Activated CD4-positive, alpha-beta T cell treated with anti-CD3 and anti-CD28 coated beads for 4 hours (primary cell): ENCODE data around the gene AFDN.
A peak's percentile ranks its signal among the peaks of the same experiment; 100 is the strongest.

Experiments
- DNase-seq, 2 donors: peaks; one replicate each; pipeline ENCODE4 v3.0.0-alpha.2; 2020

Gene AFDN

GRCh38 chr6:167820681-167821080, 6.0 kb upstream of the AFDN start:
- no peak for DNase-seq

- no peak for DNase-seq
These were observed 1.9 kb upstream of the AFDN start for GRCh38 chr6:167824591-167825331.

- DNase-seq: peak; percentile 17 to 22
These were observed 1.1 kb upstream of the AFDN start for GRCh38 chr6:167825332-167826229.

- DNase-seq: peak; percentile 58 to 65
These were observed 348 bp upstream of the AFDN start for GRCh38 chr6:167826230-167826895.

GRCh38 chr6:167827583-167828324, 1.0 kb downstream of the AFDN start:
- peak; percentile 16 to 29 for DNase-seq

GRCh38 chr6:167828325-167828956, 1.7 kb downstream of the AFDN start:
- DNase-seq: no peak

GRCh38 chr6:167829513-167829912, 2.8 kb downstream of the AFDN start:
- DNase-seq: no peak

- DNase-seq: no peak
These were observed 4.6 kb downstream of the AFDN start for GRCh38 chr6:167831281-167831828.

- DNase-seq: no peak
These were observed 6.0 kb downstream of the AFDN start for GRCh38 chr6:167832497-167833395.

- no peak for DNase-seq
These were observed 6.7 kb downstream of the AFDN start for GRCh38 chr6:167833396-167833763.

- no peak for DNase-seq
These were observed 8.5 kb downstream of the AFDN start for GRCh38 chr6:167835260-167835659.

GRCh38 chr6:167836721-167837120, 10.0 kb downstream of the AFDN start:
- DNase-seq: no peak

- DNase-seq: no peak
These were observed 11.6 kb downstream of the AFDN start for GRCh38 chr6:167838207-167838748.

- DNase-seq: no peak
These were observed 12.6 kb downstream of the AFDN start for GRCh38 chr6:167839343-167839742.

- no peak for DNase-seq
These were observed 13.0 kb downstream of the AFDN start for GRCh38 chr6:167839755-167840154.

- no peak for DNase-seq
These were observed 13.4 kb downstream of the AFDN start for GRCh38 chr6:167840160-167840525.

- no peak for DNase-seq
These were observed 13.9 kb downstream of the AFDN start for GRCh38 chr6:167840526-167841179.

- DNase-seq: no peak
These were observed 15.3 kb downstream of the AFDN start for GRCh38 chr6:167841981-167842380.

- DNase-seq: no peak
These were observed 15.7 kb downstream of the AFDN start for GRCh38 chr6:167842457-167842856.

GRCh38 chr6:167843023-167843422, 16.3 kb downstream of the AFDN start:
- DNase-seq: no peak
